DOHH2 (cell line): ENCODE measurements around the gene CCDC40.

Source experiments
- EZH2phosphoT487 ChIP-seq: fragments of 200-600 bp; sonication (generic); IDR thresholded peaks from 2 replicates; pipeline ENCODE4 v1.6.1; 2017; ENCODE audit warnings: borderline replicate concordance, mild to moderate bottlenecking, antibody characterized with exemption, low read length, moderate library complexity, mixed read lengths
- TF ChIP-seq, protein P1 (sequence below): fragments of 200-600 bp; sonication (generic); IDR thresholded peaks from one replicate; pipeline ENCODE4 v1.5.1; 2014; ENCODE audit warnings: antibody characterized with exemption, mild to moderate bottlenecking, low read depth, low read length; ENCODE audit not compliant: poor library complexity, severe bottlenecking

DNA sequence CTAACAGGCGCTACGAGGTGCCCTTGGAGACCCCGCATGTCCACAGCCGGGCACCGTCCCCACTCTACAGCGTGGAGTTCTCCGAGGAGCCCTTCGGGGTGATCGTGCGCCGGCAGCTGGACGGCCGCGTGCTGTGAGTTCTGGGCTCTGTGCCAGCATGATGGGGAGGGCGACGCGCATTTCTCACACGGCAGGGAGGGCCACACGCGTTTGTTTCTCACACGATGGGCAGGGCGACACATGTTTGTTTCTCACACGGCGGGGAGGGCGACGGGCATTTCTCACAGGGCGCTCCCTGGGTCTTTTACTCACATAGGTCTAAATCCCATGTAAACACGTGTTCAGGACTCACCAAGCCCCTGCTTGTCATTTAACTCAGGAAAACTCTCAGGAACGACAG lies 69.3 kb downstream of the CCDC40 start:
- TF ChIP-seq, protein P1, sequence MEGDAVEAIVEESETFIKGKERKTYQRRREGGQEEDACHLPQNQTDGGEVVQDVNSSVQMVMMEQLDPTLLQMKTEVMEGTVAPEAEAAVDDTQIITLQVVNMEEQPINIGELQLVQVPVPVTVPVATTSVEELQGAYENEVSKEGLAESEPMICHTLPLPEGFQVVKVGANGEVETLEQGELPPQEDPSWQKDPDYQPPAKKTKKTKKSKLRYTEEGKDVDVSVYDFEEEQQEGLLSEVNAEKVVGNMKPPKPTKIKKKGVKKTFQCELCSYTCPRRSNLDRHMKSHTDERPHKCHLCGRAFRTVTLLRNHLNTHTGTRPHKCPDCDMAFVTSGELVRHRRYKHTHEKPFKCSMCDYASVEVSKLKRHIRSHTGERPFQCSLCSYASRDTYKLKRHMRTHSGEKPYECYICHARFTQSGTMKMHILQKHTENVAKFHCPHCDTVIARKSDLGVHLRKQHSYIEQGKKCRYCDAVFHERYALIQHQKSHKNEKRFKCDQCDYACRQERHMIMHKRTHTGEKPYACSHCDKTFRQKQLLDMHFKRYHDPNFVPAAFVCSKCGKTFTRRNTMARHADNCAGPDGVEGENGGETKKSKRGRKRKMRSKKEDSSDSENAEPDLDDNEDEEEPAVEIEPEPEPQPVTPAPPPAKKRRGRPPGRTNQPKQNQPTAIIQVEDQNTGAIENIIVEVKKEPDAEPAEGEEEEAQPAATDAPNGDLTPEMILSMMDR, result no peak
- TF ChIP-seq EZH2phosphoT487, result no peak
